ENCODE results near the gene ZCCHC10.
"Not testable (repeated sequence)": the region's sequence is repeated elsewhere in the genome, so short reads cannot be mapped to it uniquely, and the experiment has no call there.

ZCCHC10 gene

GRCh38 chr5:133025804-133026663 is at the start of gene ZCCHC10:
ZCCHC10 (minus strand) TSS chr5:133026549; CDS start chr5:133026537, 12 bp downstream.
- peak; percentile 84 to 90 for DNase-seq (ENCODE audit: low read depth in 2 of 2)

GRCh38 chr5:133075572-133076536 is 49.5 kb upstream of the ZCCHC10 start:
- DNase-seq (ENCODE audit: low read depth in 2 of 2): no peak

GRCh38 chr5:133072021-133072420 is 45.7 kb upstream of the ZCCHC10 start:
- no peak for DNase-seq (ENCODE audit: low read depth in 2 of 2)

- DNase-seq (ENCODE audit: low read depth in 2 of 2): no peak
Measured at GRCh38 chr5:133066045-133066444, 39.7 kb upstream of the ZCCHC10 start.

- no peak for DNase-seq (ENCODE audit: low read depth in 2 of 2)
Measured at GRCh38 chr5:133065471-133065870, 39.1 kb upstream of the ZCCHC10 start.

- no peak for DNase-seq (ENCODE audit: low read depth in 2 of 2)
Measured at GRCh38 chr5:133063965-133064364, 37.6 kb upstream of the ZCCHC10 start.

- no peak for DNase-seq (ENCODE audit: low read depth in 2 of 2)
Measured at GRCh38 chr5:133062276-133062675, 35.9 kb upstream of the ZCCHC10 start.

GRCh38 chr5:133059621-133060020 is 33.3 kb upstream of the ZCCHC10 start:
- no peak for DNase-seq (ENCODE audit: low read depth in 2 of 2)

GRCh38 chr5:133056891-133057290 is 30.5 kb upstream of the ZCCHC10 start:
- DNase-seq (ENCODE audit: low read depth in 2 of 2): no peak

- DNase-seq (ENCODE audit: low read depth in 2 of 2): no peak
Measured at GRCh38 chr5:133054697-133055471, 28.5 kb upstream of the ZCCHC10 start.

GRCh38 chr5:133053448-133053847 is 27.1 kb upstream of the ZCCHC10 start:
- DNase-seq (ENCODE audit: low read depth in 2 of 2): no peak

- peak; percentile 17 to 58 for DNase-seq (ENCODE audit: low read depth in 2 of 2)
Measured at GRCh38 chr5:133052317-133053175, 26.2 kb upstream of the ZCCHC10 start.

GRCh38 chr5:133051542-133052316 is 25.4 kb upstream of the ZCCHC10 start, which contains the start of gene HSPA4:
HSPA4 (plus strand) TSS chr5:133052013; CDS start chr5:133052251, 238 bp downstream.
- peak; percentile 93 to 95 for DNase-seq (ENCODE audit: low read depth in 2 of 2)

GRCh38 chr5:133051061-133051541 is 24.8 kb upstream of the ZCCHC10 start:
- no peak for DNase-seq (ENCODE audit: low read depth in 2 of 2)

- DNase-seq (ENCODE audit: low read depth in 2 of 2): no peak
Measured at GRCh38 chr5:133050521-133050920, 24.2 kb upstream of the ZCCHC10 start.

GRCh38 chr5:133049726-133050048 is 23.3 kb upstream of the ZCCHC10 start:
- DNase-seq (ENCODE audit: low read depth in 2 of 2): no peak

- no peak for DNase-seq (ENCODE audit: low read depth in 2 of 2)
Measured at GRCh38 chr5:133048993-133049725, 22.8 kb upstream of the ZCCHC10 start.

- no peak for DNase-seq (ENCODE audit: low read depth in 2 of 2)
Measured at GRCh38 chr5:133047404-133047803, 21.1 kb upstream of the ZCCHC10 start.

- DNase-seq (ENCODE audit: low read depth in 2 of 2): not testable (repeated sequence)
Measured at GRCh38 chr5:133046560-133046959, 20.2 kb upstream of the ZCCHC10 start.
